NCI-H2227 (cell line): ENCODE data around the gene SIRT5.

Experiments
- DNase-seq: peaks from one replicate; lab custom pipeline; 2025; ENCODE audit not compliant: unreplicated experiment; lab: John Stamatoyannopoulos, UW

SIRT5 gene

DNA sequence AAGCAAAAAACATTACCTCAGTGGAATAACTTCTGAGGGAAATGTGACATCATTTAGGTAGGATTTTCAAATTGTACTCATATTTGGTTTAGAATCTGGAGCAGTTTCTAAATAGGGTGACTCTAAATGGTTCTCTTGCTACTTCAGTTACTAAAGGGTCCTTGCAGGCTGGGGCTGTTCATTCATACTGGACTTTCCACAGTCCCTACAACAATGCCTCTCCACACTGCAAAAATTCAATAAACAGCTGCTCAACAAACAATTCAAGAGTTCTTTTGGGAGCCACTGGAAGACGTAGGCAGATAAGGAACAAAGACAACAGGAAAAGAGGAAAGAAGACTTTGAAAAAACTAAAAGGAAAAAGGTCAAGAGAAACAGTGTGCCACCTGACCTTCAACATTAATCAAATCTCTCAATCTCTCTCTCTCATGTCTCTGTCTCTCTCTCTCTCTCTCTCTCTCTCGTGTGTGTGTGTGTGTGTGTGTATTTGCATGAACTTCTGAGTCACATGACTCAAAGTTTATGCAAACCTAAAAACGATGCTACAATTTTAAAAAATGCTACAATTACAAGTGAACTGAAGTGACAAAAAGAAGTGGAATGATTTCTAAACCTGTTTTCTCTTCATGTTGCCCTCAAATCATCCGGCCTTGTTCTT lies 55.2 kb downstream of the SIRT5 start:
- DNase-seq, result no peak

DNA sequence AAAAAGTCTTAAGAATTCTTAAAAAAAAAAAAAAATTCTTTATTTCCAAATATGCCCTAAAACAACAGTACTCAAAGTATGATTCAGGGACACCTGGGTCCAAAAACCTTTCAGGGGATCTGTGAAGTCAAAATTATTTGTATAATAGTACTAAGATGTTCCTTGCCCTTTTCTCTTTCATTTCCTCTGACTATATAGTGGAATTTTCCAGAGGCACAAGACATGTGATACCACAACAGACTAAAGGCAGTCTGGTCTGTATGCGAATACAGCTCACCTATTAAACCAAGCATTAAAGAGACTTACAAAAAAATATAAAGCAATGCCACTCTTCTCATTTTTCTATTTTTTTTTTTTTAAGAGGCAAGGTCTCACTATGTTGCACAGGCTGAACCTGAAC lies 56.1 kb downstream of the SIRT5 start:
- DNase-seq, result no peak

DNA sequence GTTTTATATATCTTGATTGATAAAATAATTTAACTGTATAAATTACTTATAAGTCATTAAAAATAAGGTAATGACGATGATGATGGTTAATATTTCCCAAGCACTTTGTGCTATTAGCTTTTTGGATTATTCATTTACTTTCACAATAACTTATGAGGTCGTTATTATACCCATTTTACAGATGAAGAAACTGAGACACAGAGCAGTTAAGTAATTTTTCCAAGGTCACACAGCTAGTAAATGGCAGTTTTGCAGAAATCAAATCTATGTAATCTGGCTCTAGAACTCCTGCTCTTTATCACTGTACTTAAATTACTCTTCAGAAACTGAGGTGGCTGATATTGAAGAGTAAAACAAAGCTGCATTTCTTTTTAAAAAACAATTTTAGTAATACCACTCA lies 58.9 kb downstream of the SIRT5 start:
- no peak for DNase-seq

- no peak for DNase-seq
Observed at GRCh38 chr6:13635948-13636658, 61.7 kb downstream of the SIRT5 start.

GRCh38 chr6:13638014-13638413 lies 63.6 kb downstream of the SIRT5 start:
- DNase-seq, result no peak

DNA sequence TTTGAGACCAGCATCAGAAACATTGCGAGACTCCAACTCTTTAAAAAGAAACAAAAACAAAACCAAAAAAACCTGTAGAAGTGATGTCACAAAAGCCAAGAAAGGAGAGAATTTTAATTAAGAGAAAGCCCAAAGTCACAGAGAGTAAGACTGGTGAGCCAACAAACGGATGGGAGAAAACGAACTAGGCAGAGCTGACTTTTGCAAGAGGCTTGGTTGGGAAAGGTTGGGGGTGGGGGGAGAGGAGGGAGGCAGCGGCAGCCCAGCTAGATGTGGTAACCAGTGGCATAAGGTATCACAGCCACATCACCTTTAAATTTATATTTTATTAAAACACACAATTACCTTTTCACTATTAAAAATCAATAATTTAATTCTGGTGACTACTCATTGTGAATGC lies 64.2 kb downstream of the SIRT5 start:
- DNase-seq, result no peak

- DNase-seq, result no peak
Observed at GRCh38 chr6:13641315-13641714, 66.9 kb downstream of the SIRT5 start.

- no peak for DNase-seq
Observed at GRCh38 chr6:13643125-13643524, 68.7 kb downstream of the SIRT5 start.

GRCh38 chr6:13648850-13649249 lies 74.4 kb downstream of the SIRT5 start:
- DNase-seq, result no peak

DNA sequence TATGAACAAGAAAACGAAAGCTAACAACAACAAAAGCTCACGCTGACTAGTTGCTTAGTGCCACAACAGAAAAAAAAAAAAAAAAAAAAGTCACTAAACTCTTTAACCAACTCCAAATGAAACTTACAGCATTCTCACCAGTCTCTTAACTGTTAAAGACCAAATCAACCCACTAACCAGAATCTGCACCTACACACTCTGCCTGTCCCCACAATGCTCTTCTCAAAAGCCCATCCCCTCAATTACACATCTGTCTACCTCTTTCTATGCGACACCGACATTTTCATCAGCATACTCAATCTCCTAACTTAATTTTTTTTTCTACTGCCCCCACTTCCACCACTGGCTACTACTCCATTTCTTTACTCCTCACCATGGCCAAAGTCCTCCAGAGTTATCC lies 75.0 kb downstream of the SIRT5 start:
- no peak for DNase-seq

DNA sequence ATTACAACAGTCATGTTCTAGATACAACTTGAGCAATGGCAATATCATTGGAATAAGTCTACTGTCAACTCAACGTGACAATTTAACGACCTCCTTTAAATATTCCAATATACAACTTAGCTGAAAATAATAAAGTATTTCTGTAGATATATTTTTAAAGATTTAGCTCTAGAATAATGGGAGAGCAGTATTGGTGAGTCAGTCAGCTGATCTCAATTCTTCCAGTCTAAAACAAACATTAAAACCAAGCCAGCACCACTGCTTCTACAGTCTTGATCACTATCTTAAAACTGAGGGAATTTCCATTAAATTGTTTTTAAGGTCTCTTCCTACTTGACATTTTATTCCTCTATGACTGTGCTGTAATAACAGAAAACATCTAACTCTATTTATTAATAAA lies 78.9 kb downstream of the SIRT5 start:
- no peak for DNase-seq

DNA sequence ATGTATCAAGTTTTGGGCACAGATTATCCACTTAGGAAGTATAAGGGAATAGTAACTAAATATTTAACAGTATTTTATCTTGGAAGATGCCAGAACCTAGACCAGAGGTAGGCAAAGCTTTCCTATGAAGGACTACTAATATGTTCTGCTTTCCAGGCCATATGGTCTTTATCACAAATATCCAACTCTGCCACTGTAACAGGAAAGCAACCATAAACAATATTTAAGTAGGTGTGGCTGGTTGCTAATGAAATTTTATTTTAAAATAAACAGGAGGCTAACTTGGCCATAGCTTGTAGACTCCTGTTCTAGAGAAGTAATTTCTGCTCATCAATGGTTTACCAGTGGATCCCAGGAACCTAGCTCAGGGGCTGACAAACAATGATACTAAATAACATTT lies 80.1 kb downstream of the SIRT5 start:
- DNase-seq, result no peak

- no peak for DNase-seq
Observed at GRCh38 chr6:13655700-13656099, 81.3 kb downstream of the SIRT5 start.

- DNase-seq, result no peak
Observed at GRCh38 chr6:13660273-13660672, 85.9 kb downstream of the SIRT5 start.

DNA sequence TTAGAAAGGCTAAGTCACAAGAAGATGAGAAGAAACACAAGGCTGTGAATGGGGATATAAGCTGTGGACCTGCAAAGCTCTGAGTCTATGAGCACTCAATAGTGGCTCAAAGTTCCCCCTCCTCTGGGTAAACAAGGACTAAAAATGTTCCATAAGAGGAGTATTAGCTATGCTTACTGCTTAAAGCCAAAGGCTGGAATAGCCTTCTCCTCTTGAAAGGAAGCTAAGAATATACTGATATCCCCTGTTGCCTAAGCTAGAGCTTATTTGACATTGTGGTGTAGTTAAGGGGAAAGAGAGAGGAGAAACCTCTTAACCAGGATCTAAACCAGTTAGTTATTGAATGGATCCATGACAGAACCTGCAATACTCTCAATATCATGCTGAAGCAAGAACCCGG lies 86.5 kb downstream of the SIRT5 start:
- no peak for DNase-seq

DNA sequence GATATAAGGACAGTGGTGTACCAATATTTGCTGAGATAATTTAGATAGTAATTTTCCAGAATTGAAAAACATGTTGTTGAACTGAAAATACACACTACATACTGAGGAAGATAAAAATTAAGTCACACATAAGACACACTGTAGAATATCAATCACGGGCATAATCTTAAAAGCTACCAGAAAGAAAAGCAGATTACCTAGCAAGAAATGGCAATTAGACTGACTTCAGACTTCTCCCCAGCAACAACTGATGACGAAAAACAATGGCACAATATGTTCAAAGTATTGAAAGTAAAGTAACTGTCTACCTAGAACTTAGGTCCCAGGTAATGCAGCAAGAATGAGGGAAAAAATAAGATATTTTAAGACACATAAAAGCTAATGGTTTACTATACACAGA lies 87.2 kb downstream of the SIRT5 start:
- no peak for DNase-seq

DNA sequence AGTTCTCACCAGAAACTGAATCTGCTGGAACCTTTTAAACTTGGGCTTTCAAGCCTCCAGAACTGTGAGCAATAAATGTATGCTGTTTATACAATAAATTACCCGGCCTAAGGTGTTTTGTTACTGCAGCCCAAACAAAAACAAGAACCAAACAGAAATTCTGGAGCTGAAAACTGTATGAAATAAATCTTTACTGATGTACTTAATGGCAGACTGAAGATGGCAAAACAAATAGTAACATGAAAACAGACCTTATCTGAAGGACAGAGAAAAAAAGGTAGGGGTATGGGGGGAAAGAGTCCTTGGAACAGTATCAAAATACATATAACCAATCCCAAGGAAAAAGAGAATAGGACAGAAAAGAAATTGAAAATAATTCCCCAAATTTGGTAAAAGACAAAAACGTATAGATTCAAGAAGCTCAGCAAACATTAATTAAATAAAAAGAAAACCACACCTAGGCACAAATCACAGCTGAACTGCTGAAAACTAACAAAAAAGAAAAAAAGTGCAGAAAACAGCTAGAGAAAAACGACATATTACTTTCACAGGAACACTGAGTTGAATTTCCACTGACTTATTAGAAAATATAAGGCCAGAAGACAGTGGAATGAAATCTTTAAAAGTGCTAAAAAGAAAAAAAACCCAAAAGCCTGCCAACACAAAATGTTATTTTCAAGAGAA lies 88.4 kb downstream of the SIRT5 start:
- DNase-seq, result no peak

GRCh38 chr6:13663986-13664385 lies 89.6 kb downstream of the SIRT5 start:
- no peak for DNase-seq
